Measurements from ENCODE around the gene MYF6. TPM values are rescaled to one million over a fixed set of nuclear protein-coding genes. Genes with fewer than 3 reads are reported as not detected.

MYF6 gene
- total RNA-seq, 1 experiment from 2014 or later, result not detected

DNA sequence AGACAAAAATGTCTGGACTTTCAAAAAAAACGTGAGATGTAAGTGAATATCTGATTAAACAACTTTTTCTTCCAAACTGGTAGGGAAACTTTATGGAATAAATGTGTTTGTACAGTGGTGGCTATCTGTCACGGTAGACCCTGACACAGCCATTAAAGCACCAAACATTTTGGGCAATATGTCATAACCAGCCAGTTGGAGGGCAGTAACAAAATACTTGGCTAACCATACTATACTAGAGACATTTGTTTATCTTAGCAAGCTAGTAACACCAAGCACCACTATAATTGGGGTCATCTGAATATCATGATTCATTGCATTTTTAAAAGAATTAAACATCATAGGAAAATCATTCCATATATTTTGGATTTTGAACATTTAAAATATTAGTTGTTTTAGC is 6.0 kb upstream of the MYF6 start:
- no peaks in the 10 kb centered on the region for H3K9me3 ChIP-seq (ENCODE audit: low read depth, low read length, poor library complexity, severe bottlenecking)
- no peaks in the 10 kb centered on the region for H3K27me3 ChIP-seq (replicated peaks; ENCODE audit: insufficient read depth, low read depth, low read length, poor library complexity)
- no peak overlapping the region for H3K27ac ChIP-seq (ENCODE audit: low read depth, low read length, poor library complexity, severe bottlenecking)
- H3K4me3 ChIP-seq (ENCODE audit: low read depth, low read length, poor library complexity, severe bottlenecking), result no peak overlapping the region
- TF ChIP-seq, protein P1, sequence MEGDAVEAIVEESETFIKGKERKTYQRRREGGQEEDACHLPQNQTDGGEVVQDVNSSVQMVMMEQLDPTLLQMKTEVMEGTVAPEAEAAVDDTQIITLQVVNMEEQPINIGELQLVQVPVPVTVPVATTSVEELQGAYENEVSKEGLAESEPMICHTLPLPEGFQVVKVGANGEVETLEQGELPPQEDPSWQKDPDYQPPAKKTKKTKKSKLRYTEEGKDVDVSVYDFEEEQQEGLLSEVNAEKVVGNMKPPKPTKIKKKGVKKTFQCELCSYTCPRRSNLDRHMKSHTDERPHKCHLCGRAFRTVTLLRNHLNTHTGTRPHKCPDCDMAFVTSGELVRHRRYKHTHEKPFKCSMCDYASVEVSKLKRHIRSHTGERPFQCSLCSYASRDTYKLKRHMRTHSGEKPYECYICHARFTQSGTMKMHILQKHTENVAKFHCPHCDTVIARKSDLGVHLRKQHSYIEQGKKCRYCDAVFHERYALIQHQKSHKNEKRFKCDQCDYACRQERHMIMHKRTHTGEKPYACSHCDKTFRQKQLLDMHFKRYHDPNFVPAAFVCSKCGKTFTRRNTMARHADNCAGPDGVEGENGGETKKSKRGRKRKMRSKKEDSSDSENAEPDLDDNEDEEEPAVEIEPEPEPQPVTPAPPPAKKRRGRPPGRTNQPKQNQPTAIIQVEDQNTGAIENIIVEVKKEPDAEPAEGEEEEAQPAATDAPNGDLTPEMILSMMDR (conservative IDR thresholded peaks at IDR 0.05; ENCODE audit: low read depth, low read length), result no peak
- ChIA-PET CTCF (no interaction called here), POLR2A (ENCODE audit: low non-redundant PET) (no interaction called here)
- no TSS peak for BruUV-seq (replicated peaks)
- no peaks in the 10 kb centered on the region for H3K36me3 ChIP-seq (ENCODE audit: insufficient read depth, low read length, poor library complexity, severe bottlenecking)
- no peaks in the 10 kb centered on the region for H3K4me1 ChIP-seq (ENCODE audit: insufficient read depth, low read length, poor library complexity, severe bottlenecking)
- intact Hi-C loops (cut with micrococcal nuclease; ENCODE audit: unreplicated experiment), result no loop called here
- no peak for DNase-seq (ENCODE audit: low spot score)

DNA sequence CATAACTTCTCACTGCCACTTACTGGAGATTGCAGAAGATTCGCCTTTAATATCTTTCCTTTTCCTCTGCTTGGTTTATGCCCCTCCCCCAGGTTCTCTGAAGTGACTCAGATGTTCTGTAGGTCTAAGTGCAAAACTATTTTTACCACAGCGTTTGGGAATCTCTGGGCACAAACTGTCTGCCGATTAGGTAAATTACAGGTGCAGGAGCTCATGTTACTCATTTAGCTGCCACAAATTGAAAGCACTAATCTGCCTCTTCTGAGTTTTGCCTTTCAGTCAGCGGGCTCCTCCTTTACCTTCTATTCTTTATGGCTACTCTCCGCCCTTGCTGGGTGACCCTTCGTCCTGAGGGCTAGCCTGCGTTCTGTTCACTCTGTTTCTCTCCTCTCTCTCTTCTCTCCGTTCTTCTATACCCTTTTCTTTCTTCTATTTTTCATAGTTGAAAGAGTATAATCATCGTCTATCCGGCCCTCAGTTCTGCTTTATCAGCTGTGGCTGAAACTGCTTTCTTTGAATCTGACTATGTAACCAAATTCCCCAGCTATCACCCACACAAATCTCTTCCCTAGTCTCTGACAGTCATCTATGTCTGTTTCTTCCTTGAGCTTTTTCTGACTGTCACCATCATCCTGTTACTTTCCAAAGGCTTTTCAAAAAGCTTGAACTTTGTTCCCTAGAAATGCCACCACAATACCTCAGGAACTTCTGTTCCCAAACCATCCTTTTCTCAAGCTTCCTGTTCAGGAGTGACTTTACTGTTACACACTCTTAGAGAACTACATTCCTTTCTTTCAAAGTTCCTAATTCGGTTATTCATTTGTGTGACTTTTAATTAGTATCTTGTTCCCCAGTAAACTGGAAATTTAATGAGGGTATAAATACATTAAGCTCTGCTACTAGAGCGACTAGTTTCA is 4.3 kb upstream of the MYF6 start:
- no TSS peak for BruUV-seq (replicated peaks)
- no peak for DNase-seq (ENCODE audit: low spot score)
- ChIA-PET POLR2A (ENCODE audit: low non-redundant PET) (no interaction called here), CTCF (no interaction called here)
- H3K4me1 ChIP-seq (ENCODE audit: insufficient read depth, low read length, poor library complexity, severe bottlenecking), result no peaks in the 10 kb centered on the region
- intact Hi-C loops (cut with micrococcal nuclease; ENCODE audit: unreplicated experiment), result no loop called here
- H3K36me3 ChIP-seq (ENCODE audit: insufficient read depth, low read length, poor library complexity, severe bottlenecking), result no peaks in the 10 kb centered on the region
- no peaks in the 10 kb centered on the region for H3K9me3 ChIP-seq (ENCODE audit: low read depth, low read length, poor library complexity, severe bottlenecking)
- no peak overlapping the region for H3K4me3 ChIP-seq (ENCODE audit: low read depth, low read length, poor library complexity, severe bottlenecking)
- TF ChIP-seq, protein P1 (conservative IDR thresholded peaks at IDR 0.05; ENCODE audit: low read depth, low read length), result no peak
- no peak for TF ChIP-seq EZH2 (IDR thresholded peaks at IDR 0.05; ENCODE audit: borderline replicate concordance, low read depth, low read length, poor library complexity, severe bottlenecking)
- no peaks in the 10 kb centered on the region for H3K27me3 ChIP-seq (replicated peaks; ENCODE audit: insufficient read depth, low read depth, low read length, poor library complexity)
- H3K27ac ChIP-seq (ENCODE audit: low read depth, low read length, poor library complexity, severe bottlenecking), result no peak overlapping the region

DNA sequence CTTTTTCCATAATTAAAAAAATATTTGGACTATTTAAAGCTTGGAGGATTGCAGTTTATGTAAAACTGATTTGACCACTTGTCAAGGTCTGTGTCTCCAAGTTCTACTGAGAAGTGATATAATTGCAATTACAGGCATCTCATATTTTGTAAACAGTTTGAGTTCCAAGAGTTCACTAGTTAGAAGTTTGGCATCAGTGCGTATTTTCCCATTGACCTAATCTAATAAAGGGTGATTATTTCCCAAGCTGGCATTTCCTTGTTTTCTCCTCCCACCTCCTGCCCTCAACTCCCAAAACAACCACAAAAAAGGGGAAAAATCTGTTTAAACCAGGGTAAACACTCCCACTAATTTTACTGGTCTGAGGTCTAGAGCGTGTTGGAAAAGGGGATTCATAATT is 3.0 kb upstream of the MYF6 start:
- H3K4me3 ChIP-seq (ENCODE audit: low read depth, low read length, poor library complexity, severe bottlenecking), result no peak overlapping the region
- POLR2A ChIA-PET (ENCODE audit: low non-redundant PET), result no interaction called here
- H3K4me1 ChIP-seq (ENCODE audit: insufficient read depth, low read length, poor library complexity, severe bottlenecking), result no peaks in the 10 kb centered on the region
- DNase-seq (ENCODE audit: low spot score), result no peak
- CTCF ChIA-PET, result no interaction called here
- no peak overlapping the region for H3K27ac ChIP-seq (ENCODE audit: low read depth, low read length, poor library complexity, severe bottlenecking)
- H3K9me3 ChIP-seq (ENCODE audit: low read depth, low read length, poor library complexity, severe bottlenecking), result no peaks in the 10 kb centered on the region
- intact Hi-C loops (cut with micrococcal nuclease; ENCODE audit: unreplicated experiment), result no loop called here
- no peaks in the 10 kb centered on the region for H3K27me3 ChIP-seq (replicated peaks; ENCODE audit: insufficient read depth, low read depth, low read length, poor library complexity)
- BruUV-seq (replicated peaks), result no TSS peak
- TF ChIP-seq EZH2 (IDR thresholded peaks at IDR 0.05; ENCODE audit: borderline replicate concordance, low read depth, low read length, poor library complexity, severe bottlenecking), result no peak
- TF ChIP-seq, protein P1 (conservative IDR thresholded peaks at IDR 0.05; ENCODE audit: low read depth, low read length), result no peak
- no peaks in the 10 kb centered on the region for H3K36me3 ChIP-seq (ENCODE audit: insufficient read depth, low read length, poor library complexity, severe bottlenecking)

All from A673 (cell line).